Measurements from ENCODE around the gene OR10A3.
"Not testable (repeated sequence)": the region's sequence is repeated elsewhere in the genome, so short reads cannot be mapped to it uniquely, and the experiment has no call there.

OR10A3 gene

GRCh38 chr11:7941608-7942007 lies at the start of gene OR10A3:
Gene OR10A3 (minus strand): TSS chr11:7941708. CDS start chr11:7939520, 2,188 bp downstream.
- no peak for DNase-seq

- DNase-seq = not testable (repeated sequence)
Observed at GRCh38 chr11:7987560-7987883, 46.0 kb upstream of the OR10A3 start.

GRCh38 chr11:7986768-7987559 lies 45.5 kb upstream of the OR10A3 start, which contains the start of gene EIF3F:
Gene EIF3F (plus strand): TSS chr11:7987337. CDS start chr11:7987353, 16 bp downstream.
- DNase-seq = peak; percentile 97

GRCh38 chr11:7983832-7984590 lies 42.5 kb upstream of the OR10A3 start:
- no peak for DNase-seq

GRCh38 chr11:7982582-7983119 lies 41.1 kb upstream of the OR10A3 start:
- no peak for DNase-seq

GRCh38 chr11:7981619-7982157 lies 40.2 kb upstream of the OR10A3 start:
- DNase-seq = no peak

- DNase-seq = no peak
Observed at GRCh38 chr11:7977232-7977917, 35.9 kb upstream of the OR10A3 start.

- DNase-seq = no peak
Observed at GRCh38 chr11:7974668-7975067, 33.2 kb upstream of the OR10A3 start.

- no peak for DNase-seq
Observed at GRCh38 chr11:7973011-7973410, 31.5 kb upstream of the OR10A3 start.

GRCh38 chr11:7971846-7972245 lies 30.3 kb upstream of the OR10A3 start:
- DNase-seq = no peak

- DNase-seq = no peak
Observed at GRCh38 chr11:7969756-7970646, 28.5 kb upstream of the OR10A3 start.

GRCh38 chr11:7968686-7969085 lies 27.2 kb upstream of the OR10A3 start:
- no peak for DNase-seq

GRCh38 chr11:7967826-7968225 lies 26.3 kb upstream of the OR10A3 start:
- no peak for DNase-seq

GRCh38 chr11:7967097-7967496 lies 25.6 kb upstream of the OR10A3 start:
- DNase-seq = no peak

GRCh38 chr11:7965386-7965785 lies 23.9 kb upstream of the OR10A3 start, which contains the start of gene NLRP10:
Gene NLRP10 (minus strand): TSS chr11:7965447. CDS start chr11:7963495, 1,952 bp downstream.
- no peak for DNase-seq

- no peak for DNase-seq
Observed at GRCh38 chr11:7964873-7965272, 23.4 kb upstream of the OR10A3 start.

GRCh38 chr11:7964261-7964660 lies 22.8 kb upstream of the OR10A3 start:
- DNase-seq = no peak

- DNase-seq = no peak
Observed at GRCh38 chr11:7955191-7955590, 13.7 kb upstream of the OR10A3 start.

GRCh38 chr11:7949934-7950333 lies 8.4 kb upstream of the OR10A3 start:
- no peak for DNase-seq

- no peak for DNase-seq
Observed at GRCh38 chr11:7944123-7944522, 2.6 kb upstream of the OR10A3 start.

- no peak for DNase-seq
Observed at GRCh38 chr11:7941146-7941545, 362 bp downstream of the OR10A3 start.

- DNase-seq = no peak
Observed at GRCh38 chr11:7936615-7937014, 4.9 kb downstream of the OR10A3 start.

All from activated CD4-positive, alpha-beta T cell treated with anti-CD3 and anti-CD28 coated beads, Interleukin-2, amount 50 U/mL, for 16 hours (primary cell).